ENCODE data around the gene YJU2.
"Not testable (repeated sequence)": the region's sequence is repeated elsewhere in the genome, so short reads cannot be mapped to it uniquely, and the experiment has no call there.

Gene YJU2

DNA sequence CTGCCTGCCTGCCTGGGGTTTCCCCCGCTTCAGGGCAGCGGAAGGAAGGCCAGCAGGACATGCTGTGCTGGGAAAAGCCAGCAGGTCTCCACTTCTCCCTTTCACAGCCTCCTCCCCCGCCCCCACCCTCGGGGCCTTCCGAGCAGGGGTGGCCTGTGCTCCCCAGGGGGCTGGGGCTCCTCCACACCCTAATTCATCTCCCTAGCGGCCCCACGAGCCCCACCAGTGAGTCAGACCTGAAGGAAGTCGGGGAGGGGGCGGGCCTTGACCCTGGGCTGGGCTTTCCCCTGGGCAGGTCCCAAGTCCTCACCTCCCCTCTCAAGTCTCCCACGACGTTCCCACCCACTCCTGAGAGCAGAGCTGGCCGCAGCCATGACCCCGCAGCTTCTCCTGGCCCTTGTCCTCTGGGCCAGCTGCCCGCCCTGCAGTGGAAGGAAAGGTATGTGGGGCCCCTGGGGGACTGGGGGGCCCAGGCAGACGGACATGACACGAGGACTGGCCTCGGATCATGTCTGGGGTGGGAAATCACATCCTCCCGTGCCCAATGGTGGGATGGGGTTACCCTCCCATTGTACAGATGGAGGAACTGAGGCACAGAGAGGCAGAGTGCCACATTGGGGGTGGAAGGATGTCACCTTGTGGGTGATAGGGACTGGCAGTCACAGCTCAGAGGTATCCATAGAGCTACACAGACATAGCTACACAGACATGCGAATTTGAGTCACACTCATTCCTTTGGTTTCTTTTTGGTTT is 17.5 kb upstream of the YJU2 start, which contains the start of gene EBI3:
Gene EBI3 (plus strand): TSS at position 345 of the 753 bp plus-strand sequence. CDS start 28 bp downstream, at position 373.
- Histone ChIP-seq H3K18ac (ENCODE audit: low read length) (peak within 1 kb of the TSS; percentile 25), H2BK5ac (ENCODE audit: low read depth, low read length, poor library complexity) (no peak within 1 kb of the TSS), H2AFZ (ENCODE audit: insufficient read depth, low read length, poor library complexity) (peak within 1 kb of the TSS; percentile 38), H3K4me1 (ENCODE audit: control insufficient read depth in 1 of 2, insufficient read depth in 2 of 2, low read length in 2 of 2) (peaks cover 7 to 11% of the 10 kb centered on the region in 2 experiments), H2BK12ac (ENCODE audit: low read length) (peak within 1 kb of the TSS; percentile 1), H3K36me3 (ENCODE audit: control insufficient read depth in 1 of 2, insufficient read depth in 2 of 2, low read length in 2 of 2) (no peaks in the 10 kb centered on the region), H3K79me1 (ENCODE audit: low read length) (peaks cover 2% of the 10 kb centered on the region), H3K79me2 (ENCODE audit: control insufficient read depth, insufficient read depth, low read length, poor library complexity) (no peaks in the 10 kb centered on the region), H4K12ac (ENCODE audit: low read depth, low read length) (no peak within 1 kb of the TSS), H3K14ac (ENCODE audit: low read length) (peak within 1 kb of the TSS; percentile 18), H2AK5ac (ENCODE audit: low read length) (no peak within 1 kb of the TSS), H4K8ac (ENCODE audit: low read depth, low read length) (peak within 1 kb of the TSS; percentile 55), H4K91ac (ENCODE audit: low read depth, low read length) (peak within 1 kb of the TSS; percentile 50), H3K27me3 (ENCODE audit: insufficient read depth, low read length) (no peaks in the 10 kb centered on the region), H3K9ac (ENCODE audit: low read length) (no peak within 1 kb of the TSS), H3K9me3 (ENCODE audit: insufficient read depth, low read depth, low read length) (peaks cover 6% of the 10 kb centered on the region), H3K23ac (ENCODE audit: low read length) (no peak within 1 kb of the TSS), H3K27ac (ENCODE audit: low read depth, low read length) (no peak within 1 kb of the TSS), H2BK120ac (ENCODE audit: insufficient read depth, low read length, poor library complexity) (no peak within 1 kb of the TSS), H3K4me3 (ENCODE audit: low read depth, low read length) (no peak within 1 kb of the TSS), H3K4me2 (ENCODE audit: low read length) (peak within 1 kb of the TSS; percentile 23), H3K4ac (ENCODE audit: low read depth, low read length) (no peak within 1 kb of the TSS)
- WGBS (ENCODE audit: extremely low coverage, insufficient coverage, insufficient read length) = no CpG with 5 or more reads among the region's 19 CpGs
- DNase-seq = peak; percentile 79 to 82

- H3K14ac ChIP-seq (ENCODE audit: low read length); H3K9me3 ChIP-seq (ENCODE audit: insufficient read depth, low read depth, low read length); H3K23ac ChIP-seq (ENCODE audit: low read length); H4K8ac ChIP-seq (ENCODE audit: low read depth, low read length); H3K27me3 ChIP-seq (ENCODE audit: insufficient read depth, low read length); H3K36me3 ChIP-seq (ENCODE audit: control insufficient read depth in 1 of 2, insufficient read depth in 2 of 2, low read length in 2 of 2); H2BK120ac ChIP-seq (ENCODE audit: insufficient read depth, low read length, poor library complexity); H4K91ac ChIP-seq (ENCODE audit: low read depth, low read length); H3K79me2 ChIP-seq (ENCODE audit: control insufficient read depth, insufficient read depth, low read length, poor library complexity); H3K4ac ChIP-seq (ENCODE audit: low read depth, low read length); H2BK5ac ChIP-seq (ENCODE audit: low read depth, low read length, poor library complexity); H4K12ac ChIP-seq (ENCODE audit: low read depth, low read length); H3K9ac ChIP-seq (ENCODE audit: low read length); H3K79me1 ChIP-seq (ENCODE audit: low read length); H3K4me1 ChIP-seq (ENCODE audit: control insufficient read depth in 1 of 2, insufficient read depth in 2 of 2, low read length in 2 of 2); H3K4me2 ChIP-seq (ENCODE audit: low read length); H3K4me3 ChIP-seq (ENCODE audit: low read depth, low read length); H2AFZ ChIP-seq (ENCODE audit: insufficient read depth, low read length, poor library complexity); H3K18ac ChIP-seq (ENCODE audit: low read length); H3K27ac ChIP-seq (ENCODE audit: low read depth, low read length); H2AK5ac ChIP-seq (ENCODE audit: low read length); H2BK12ac ChIP-seq (ENCODE audit: low read length): not testable (repeated sequence)
- DNase-seq = peak in 1 of 2 donors; percentile 33
- WGBS (ENCODE audit: extremely low coverage, insufficient coverage, insufficient read length) = no CpG with 5 or more reads among the region's 6 CpGs
These were observed 16.6 kb upstream of the YJU2 start for GRCh38 chr19:4230237-4230636.

DNA sequence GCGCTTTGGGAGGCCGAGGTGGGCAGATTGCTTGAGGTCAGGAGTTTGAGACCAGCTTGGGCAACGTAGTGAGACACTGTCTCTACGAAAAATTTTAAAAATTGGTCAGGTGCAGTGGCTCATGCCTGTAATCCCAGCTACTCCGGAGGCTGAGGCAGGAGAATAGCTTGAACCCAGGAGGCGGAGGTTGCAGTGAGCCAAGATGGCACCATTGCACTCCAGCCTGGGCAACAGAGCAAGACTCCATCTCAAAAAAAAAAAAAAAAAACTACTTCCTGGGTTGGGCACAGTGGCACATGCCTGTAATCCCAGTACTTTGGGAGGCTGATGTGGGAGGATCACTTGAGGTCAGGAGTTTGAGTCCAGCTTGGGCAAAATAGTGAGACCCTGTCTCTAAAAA is 15.4 kb upstream of the YJU2 start:
- not testable (repeated sequence) for H4K12ac ChIP-seq (ENCODE audit: low read depth, low read length); H2BK12ac ChIP-seq (ENCODE audit: low read length)

DNA sequence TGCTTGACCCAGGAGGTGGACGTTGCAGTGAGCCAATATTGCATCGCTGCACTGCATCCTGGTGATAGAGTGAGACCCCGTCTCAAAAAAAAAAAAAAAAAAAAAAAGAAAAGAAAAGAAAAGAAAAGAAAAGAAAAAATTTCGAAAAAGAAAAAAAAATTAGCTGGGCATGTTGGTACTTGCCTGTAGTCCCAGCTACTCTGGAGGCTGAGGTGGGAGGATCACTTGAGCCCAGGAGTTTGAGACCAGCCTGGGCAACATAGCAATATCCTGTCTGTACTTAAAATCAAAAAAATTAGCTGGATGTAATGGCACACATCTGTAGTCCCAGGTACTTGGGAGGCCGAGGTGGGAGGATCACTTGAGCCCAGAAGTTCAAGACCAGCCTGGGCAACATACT is 14.7 kb upstream of the YJU2 start:
- H3K27ac ChIP-seq (ENCODE audit: low read depth, low read length); H4K12ac ChIP-seq (ENCODE audit: low read depth, low read length); H4K8ac ChIP-seq (ENCODE audit: low read depth, low read length); H3K4ac ChIP-seq (ENCODE audit: low read depth, low read length); H3K4me2 ChIP-seq (ENCODE audit: low read length); H2AK5ac ChIP-seq (ENCODE audit: low read length); H2BK12ac ChIP-seq (ENCODE audit: low read length); H3K27me3 ChIP-seq (ENCODE audit: insufficient read depth, low read length); H3K18ac ChIP-seq (ENCODE audit: low read length); H4K91ac ChIP-seq (ENCODE audit: low read depth, low read length); H2BK120ac ChIP-seq (ENCODE audit: insufficient read depth, low read length, poor library complexity); H3K79me2 ChIP-seq (ENCODE audit: control insufficient read depth, insufficient read depth, low read length, poor library complexity); H2AFZ ChIP-seq (ENCODE audit: insufficient read depth, low read length, poor library complexity); H3K14ac ChIP-seq (ENCODE audit: low read length); DNase-seq; H3K9me3 ChIP-seq (ENCODE audit: insufficient read depth, low read depth, low read length); H3K36me3 ChIP-seq (ENCODE audit: control insufficient read depth in 1 of 2, insufficient read depth in 2 of 2, low read length in 2 of 2); H3K4me3 ChIP-seq (ENCODE audit: low read depth, low read length); H3K23ac ChIP-seq (ENCODE audit: low read length); H3K9ac ChIP-seq (ENCODE audit: low read length); H2BK5ac ChIP-seq (ENCODE audit: low read depth, low read length, poor library complexity); H3K4me1 ChIP-seq (ENCODE audit: control insufficient read depth in 1 of 2, insufficient read depth in 2 of 2, low read length in 2 of 2); H3K79me1 ChIP-seq (ENCODE audit: low read length): not testable (repeated sequence)
- WGBS (ENCODE audit: extremely low coverage, insufficient coverage, insufficient read length) = no CpG with 5 or more reads among the region's 5 CpGs

More for the DNA sequence above, 15.4 kb upstream of the YJU2 start:
- not testable (repeated sequence) for H3K9ac ChIP-seq (ENCODE audit: low read length); H2BK5ac ChIP-seq (ENCODE audit: low read depth, low read length, poor library complexity); H3K4me3 ChIP-seq (ENCODE audit: low read depth, low read length); H3K18ac ChIP-seq (ENCODE audit: low read length); H3K4me1 ChIP-seq (ENCODE audit: control insufficient read depth in 1 of 2, insufficient read depth in 2 of 2, low read length in 2 of 2); H3K79me2 ChIP-seq (ENCODE audit: control insufficient read depth, insufficient read depth, low read length, poor library complexity); H3K9me3 ChIP-seq (ENCODE audit: insufficient read depth, low read depth, low read length); H4K91ac ChIP-seq (ENCODE audit: low read depth, low read length); H3K4ac ChIP-seq (ENCODE audit: low read depth, low read length); H2AK5ac ChIP-seq (ENCODE audit: low read length); H3K27ac ChIP-seq (ENCODE audit: low read depth, low read length); H3K27me3 ChIP-seq (ENCODE audit: insufficient read depth, low read length); H2AFZ ChIP-seq (ENCODE audit: insufficient read depth, low read length, poor library complexity); H2BK120ac ChIP-seq (ENCODE audit: insufficient read depth, low read length, poor library complexity); H3K36me3 ChIP-seq (ENCODE audit: control insufficient read depth in 1 of 2, insufficient read depth in 2 of 2, low read length in 2 of 2); H4K8ac ChIP-seq (ENCODE audit: low read depth, low read length); DNase-seq; H3K79me1 ChIP-seq (ENCODE audit: low read length); H3K23ac ChIP-seq (ENCODE audit: low read length); H3K4me2 ChIP-seq (ENCODE audit: low read length); H3K14ac ChIP-seq (ENCODE audit: low read length)
- no CpG with 5 or more reads among the region's 6 CpGs for WGBS (ENCODE audit: extremely low coverage, insufficient coverage, insufficient read length)
